ENCODE measurements around the gene BMAL1. TPM values are rescaled to one million over a fixed set of nuclear protein-coding genes. Genes with fewer than 3 reads are reported as not detected.

BMAL1 gene
- polyA plus RNA-seq, 3 donors, result 10.2 to 43.4 (median 11.5) TPM

DNA sequence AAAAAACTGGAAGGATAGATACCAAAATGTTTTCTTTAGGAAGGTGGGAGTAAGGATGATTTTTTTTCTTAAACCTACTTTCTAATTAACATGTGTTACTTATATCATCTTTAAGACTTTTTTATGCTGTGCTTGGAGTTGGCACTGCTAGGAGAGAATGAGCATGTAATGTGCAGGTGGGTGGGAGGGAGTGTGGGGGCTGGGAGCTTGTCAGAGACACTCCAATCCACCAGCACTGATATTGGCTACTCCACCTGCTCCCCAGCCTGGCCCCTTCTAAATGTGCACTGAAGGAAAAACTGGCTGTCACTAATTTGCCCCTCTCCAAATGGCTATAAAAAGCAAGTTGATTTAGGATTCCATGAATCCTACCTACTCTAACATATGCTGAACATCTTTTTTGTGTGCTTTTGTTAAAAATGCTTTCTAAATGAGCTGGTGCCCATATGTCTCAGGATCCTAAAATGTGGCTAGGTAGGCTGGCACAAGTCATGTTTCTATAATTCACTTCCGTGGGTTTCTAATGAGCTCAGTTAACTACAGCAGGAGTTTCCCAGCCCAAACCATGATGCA, 44.3 kb upstream of the BMAL1 start:
- Histone ChIP-seq H3K36me3 (replicated peaks in 1 of 2; ENCODE audit: control insufficient read depth in 1 of 2, insufficient read depth in 2 of 2, low read length in 2 of 2) (no peaks in the 10 kb centered on the region), H3K4me3 (replicated peaks in 1 of 3; ENCODE audit: low read depth in 2 of 3, low read length in 3 of 3) (no peak overlapping the region), H3K9me3 (replicated peaks in 1 of 2; ENCODE audit: control insufficient read depth in 1 of 2, insufficient read depth in 1 of 2, low read length in 2 of 2) (no peaks in the 10 kb centered on the region), H4K20me1 (ENCODE audit: insufficient read depth, low read length) (no peaks in the 10 kb centered on the region), H3K9ac (ENCODE audit: insufficient read depth, low read length, poor library complexity, severe bottlenecking) (no peak overlapping the region), H3K27ac (ENCODE audit: low read depth in 1 of 2, low read length in 2 of 2) (no peak overlapping the region), H2AFZ (ENCODE audit: insufficient read depth, low read depth, low read length, poor library complexity, severe bottlenecking) (no peak overlapping the region), H3K27me3 (ENCODE audit: control insufficient read depth in 2 of 2, insufficient read depth in 2 of 2, low read length in 2 of 2) (peaks cover 0 to 3% of the 10 kb centered on the region in 2 donors), H3K4me1 (ENCODE audit: control insufficient read depth in 1 of 2, insufficient read depth in 2 of 2, low read length in 2 of 2) (no peaks in the 10 kb centered on the region), H3K79me2 (ENCODE audit: insufficient read depth, low read length) (no peaks in the 10 kb centered on the region), H3K4me2 (replicated peaks; ENCODE audit: extremely low read depth, low read length, poor library complexity, severe bottlenecking) (no peak overlapping the region)
- intact Hi-C loops (cut with micrococcal nuclease), result no loop called here
- no peak for DNase-seq
- Mint-ChIP-seq H3K36me3 (no peaks in the 10 kb centered on the region), H3K4me3 (no peak overlapping the region), H3K27me3 (ENCODE audit: low read depth in 3 of 3) (peaks cover 0 to 6% (median 4%) of the 10 kb centered on the region in 3 donors), H3K4me1 (no peaks in the 10 kb centered on the region), H3K9me3 (peaks cover 0 to 2% (median 0%) of the 10 kb centered on the region in 7 donors), H3K27ac (no peak overlapping the region)
- no peak for TF ChIP-seq CTCF (IDR thresholded peaks at IDR 0.05)
- WGBS (ENCODE audit: insufficient coverage), result no CpG with 5 or more reads among the region's 1 CpG

DNA sequence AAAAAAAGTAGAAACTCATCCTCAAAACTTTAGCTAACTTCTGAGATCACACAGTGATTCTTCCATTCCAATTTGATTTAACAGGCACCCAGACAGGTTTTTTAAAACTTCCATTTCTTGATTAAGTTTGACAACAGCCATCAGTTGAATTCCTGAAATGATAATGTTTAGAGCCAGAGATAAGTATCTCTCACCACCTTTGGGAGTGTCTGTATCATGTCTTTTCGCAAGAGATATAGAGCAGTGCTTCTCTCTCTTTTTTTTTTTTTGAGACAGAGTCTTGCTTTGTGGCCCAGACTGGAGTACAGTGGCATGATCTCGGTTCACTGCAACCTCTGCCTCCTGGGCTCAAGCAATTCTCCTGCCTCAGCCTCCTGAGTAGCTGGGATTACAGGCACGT, 41.7 kb upstream of the BMAL1 start:
- DNase-seq, result no peak
- 80% methylated on average over 1 of the region's 3 CpGs for WGBS (ENCODE audit: insufficient coverage)
- intact Hi-C loops (cut with micrococcal nuclease), result no loop called here

More for the DNA sequence above, 41.7 kb upstream of the BMAL1 start:
- H4K20me1 ChIP-seq (ENCODE audit: insufficient read depth, low read length), result no peaks in the 10 kb centered on the region
- no peak overlapping the region for H3K4me3 Mint-ChIP-seq
- no peak for TF ChIP-seq CTCF (IDR thresholded peaks at IDR 0.05)
- peaks cover 2% of the 10 kb centered on the region for H3K4me1 Mint-ChIP-seq
- H3K9ac ChIP-seq (ENCODE audit: insufficient read depth, low read length, poor library complexity, severe bottlenecking), result no peak overlapping the region
- H3K9me3 Mint-ChIP-seq, result peaks cover 0 to 2% (median 0%) of the 10 kb centered on the region in 7 donors
- no peaks in the 10 kb centered on the region for H3K36me3 Mint-ChIP-seq
- H3K4me2 ChIP-seq (replicated peaks; ENCODE audit: extremely low read depth, low read length, poor library complexity, severe bottlenecking), result no peak overlapping the region
- no peak overlapping the region for H3K4me3 ChIP-seq (replicated peaks in 1 of 3; ENCODE audit: low read depth in 2 of 3, low read length in 3 of 3)
- no peaks in the 10 kb centered on the region for H3K4me1 ChIP-seq (ENCODE audit: control insufficient read depth in 1 of 2, insufficient read depth in 2 of 2, low read length in 2 of 2)
- H3K36me3 ChIP-seq (replicated peaks in 1 of 2; ENCODE audit: control insufficient read depth in 1 of 2, insufficient read depth in 2 of 2, low read length in 2 of 2), result no peaks in the 10 kb centered on the region
- no peaks in the 10 kb centered on the region for H3K79me2 ChIP-seq (ENCODE audit: insufficient read depth, low read length)
- H3K27me3 ChIP-seq (ENCODE audit: control insufficient read depth in 2 of 2, insufficient read depth in 2 of 2, low read length in 2 of 2), result peaks cover 0 to 3% of the 10 kb centered on the region in 2 donors
- H3K9me3 ChIP-seq (replicated peaks in 1 of 2; ENCODE audit: control insufficient read depth in 1 of 2, insufficient read depth in 1 of 2, low read length in 2 of 2), result no peaks in the 10 kb centered on the region
- no peak overlapping the region for H3K27ac ChIP-seq (ENCODE audit: low read depth in 1 of 2, low read length in 2 of 2)
- peaks cover 0 to 5% (median 2%) of the 10 kb centered on the region in 3 donors for H3K27me3 Mint-ChIP-seq (ENCODE audit: low read depth in 3 of 3)
- no peak overlapping the region for H2AFZ ChIP-seq (ENCODE audit: insufficient read depth, low read depth, low read length, poor library complexity, severe bottlenecking)
- no peak overlapping the region for H3K27ac Mint-ChIP-seq

All from CD14-positive monocyte (primary cell).